HG03354 (cell line): ENCODE measurements around the gene LRRC74B.
"Not testable (repeated sequence)": the region's sequence is repeated elsewhere in the genome, so short reads cannot be mapped to it uniquely, and the experiment has no call there.

ENCODE experiments used
- ATAC-seq: cut with Tn5 transposase; IDR thresholded peaks from one replicate; pipeline ENCODE4 v1.9.1; 2021; ENCODE audit warnings: mild to moderate bottlenecking; ENCODE audit not compliant: unreplicated experiment, poor library complexity, severe bottlenecking

Gene LRRC74B

GRCh38 chr22:21094911-21095772, 49.4 kb downstream of the LRRC74B start:
- ATAC-seq: no peak

GRCh38 chr22:21095773-21096107, 50.0 kb downstream of the LRRC74B start:
- no peak for ATAC-seq

GRCh38 chr22:21096878-21097277, 51.1 kb downstream of the LRRC74B start:
- ATAC-seq: not testable (repeated sequence)

- no peak for ATAC-seq
Measured at GRCh38 chr22:21098099-21098671, 52.4 kb downstream of the LRRC74B start.

GRCh38 chr22:21099578-21099977, 53.8 kb downstream of the LRRC74B start:
- ATAC-seq: no peak

GRCh38 chr22:21100149-21101032, 54.6 kb downstream of the LRRC74B start:
- no peak for ATAC-seq

- no peak for ATAC-seq
Measured at GRCh38 chr22:21101877-21102638, 56.3 kb downstream of the LRRC74B start.

- no peak for ATAC-seq
Measured at GRCh38 chr22:21102659-21103267, 57.0 kb downstream of the LRRC74B start.

- no peak for ATAC-seq
Measured at GRCh38 chr22:21103633-21104032, 57.9 kb downstream of the LRRC74B start.

- ATAC-seq: no peak
Measured at GRCh38 chr22:21104126-21104691, 58.5 kb downstream of the LRRC74B start.

- no peak for ATAC-seq
Measured at GRCh38 chr22:21105294-21105693, 59.5 kb downstream of the LRRC74B start.

- ATAC-seq: no peak
Measured at GRCh38 chr22:21106000-21106399, 60.3 kb downstream of the LRRC74B start.

GRCh38 chr22:21108379-21109115, 62.8 kb downstream of the LRRC74B start:
- ATAC-seq: no peak
